Liver (tissue), 9 donors: ENCODE results near the gene ATG16L1. TPM values are rescaled to one million over a fixed set of nuclear protein-coding genes. Genes with fewer than 3 reads are reported as not detected.

Experiments
- DNase-seq: peaks from one replicate; pipeline ENCODE4 v3.0.0-alpha.2; 2017; ENCODE audit warnings: low spot score
- H3K27ac ChIP-seq, 2 donors: one replicate each; pipeline ENCODE4 v1.7.0; 2013; ENCODE audit warnings: inconsistent platforms in 2 of 2, low read length in 2 of 2, control low read depth in 1 of 2, low read depth in 1 of 2, mild to moderate bottlenecking in 1 of 2
- H3K27me3 ChIP-seq, 4 donors: one replicate each; pipeline versions ENCODE4 v1.6.1 to v1.7.0; 2013; ENCODE audit warnings: low read length in 3 of 4, inconsistent platforms in 1 of 4, mild to moderate bottlenecking in 1 of 4, moderate library complexity in 1 of 4; ENCODE audit not compliant: control insufficient read depth in 4 of 4, insufficient read depth in 4 of 4
- H3K36me3 ChIP-seq, 4 donors: one replicate each; pipeline versions ENCODE4 v1.6.1 to v1.7.0; 2013; ENCODE audit warnings: low read length in 3 of 4, mild to moderate bottlenecking in 3 of 4, low read depth in 1 of 4, moderate library complexity in 1 of 4; ENCODE audit not compliant: control insufficient read depth in 4 of 4, insufficient read depth in 3 of 4
- H3K4me1 ChIP-seq, 4 donors: one replicate each; pipeline versions ENCODE4 v1.6.1 to v1.7.0; 2013; ENCODE audit warnings: low read length in 3 of 4, mild to moderate bottlenecking in 3 of 4, moderate library complexity in 1 of 4; ENCODE audit not compliant: control insufficient read depth in 4 of 4, insufficient read depth in 4 of 4
- H3K4me3 ChIP-seq, 3 donors: one replicate each; pipeline versions ENCODE4 v1.6.1 to v1.7.0; 2013; ENCODE audit warnings: low read length in 3 of 3, control low read depth in 1 of 3, low read depth in 1 of 3, mild to moderate bottlenecking in 1 of 3
- H3K9ac ChIP-seq, 2 donors: one replicate each; pipeline ENCODE4 v1.7.0; 2013; ENCODE audit warnings: low read length in 2 of 2, mild to moderate bottlenecking in 2 of 2, moderate library complexity in 2 of 2, control low read depth in 1 of 2, low read depth in 1 of 2
- H3K9me3 ChIP-seq, 4 donors: one replicate each; pipeline versions ENCODE4 v1.6.1 to v1.7.0; 2013; ENCODE audit warnings: low read length in 3 of 4; ENCODE audit not compliant: control insufficient read depth in 4 of 4
- CTCF ChIP-seq: fragments of 150-350 bp; IDR thresholded peaks from 2 replicates; pipeline ENCODE4 v1.5.1; 2017; ENCODE audit warnings: improper control_type of control experiment, low read depth, low read length; ENCODE audit not compliant: missing input control
- EGR1 ChIP-seq, 2 donors: IDR thresholded peaks; 2 replicates each; pipeline ENCODE4 v1.6.1; 2016 to 2018; ENCODE audit warnings: antibody characterized with exemption in 2 of 2, low read depth in 2 of 2
- FOXA1 ChIP-seq: IDR thresholded peaks from 2 replicates; pipeline ENCODE4 v1.6.1; 2016; ENCODE audit warnings: antibody characterized with exemption
- GABPA ChIP-seq, 2 donors: IDR thresholded peaks in 1 of 2; conservative IDR thresholded peaks in 1 of 2; 2 replicates each; pipeline ENCODE4 v1.6.1; 2016; ENCODE audit warnings: antibody characterized with exemption in 2 of 2, mild to moderate bottlenecking in 1 of 2, moderate library complexity in 1 of 2
- HNF4A ChIP-seq, 2 donors: conservative IDR thresholded peaks; 2 replicates each; pipeline ENCODE4 v1.6.1; 2016; ENCODE audit warnings: antibody characterized with exemption in 2 of 2, mild to moderate bottlenecking in 2 of 2
- HNF4G ChIP-seq: IDR thresholded peaks from 2 replicates; pipeline ENCODE4 v1.6.1; 2016; ENCODE audit warnings: antibody characterized with exemption
- JUND ChIP-seq, 2 donors: IDR thresholded peaks; 2 replicates each; pipeline ENCODE4 v1.6.1; 2016; ENCODE audit warnings: antibody characterized with exemption in 2 of 2
- MAX ChIP-seq: IDR thresholded peaks from 2 replicates; pipeline ENCODE4 v1.6.1; 2016; ENCODE audit warnings: antibody characterized with exemption
- NR2F2 ChIP-seq: IDR thresholded peaks from 2 replicates; pipeline ENCODE4 v1.6.1; 2016; ENCODE audit warnings: antibody characterized with exemption
- RAD21 ChIP-seq, 2 donors: IDR thresholded peaks; 2 replicates each; pipeline ENCODE4 v1.6.1; 2016; ENCODE audit warnings: antibody characterized with exemption in 2 of 2, mild to moderate bottlenecking in 2 of 2
- REST ChIP-seq: IDR thresholded peaks from 2 replicates; pipeline ENCODE4 v1.6.1; 2016; ENCODE audit warnings: antibody characterized with exemption, mild to moderate bottlenecking
- RXRA ChIP-seq, 2 donors: IDR thresholded peaks; 2 replicates each; pipeline ENCODE4 v1.6.1; 2017 to 2018; ENCODE audit warnings: antibody characterized with exemption in 2 of 2, mild to moderate bottlenecking in 1 of 2
- SP1 ChIP-seq: IDR thresholded peaks from 2 replicates; pipeline ENCODE4 v1.6.1; 2018; ENCODE audit warnings: antibody characterized with exemption, mild to moderate bottlenecking
- TAF1 ChIP-seq: conservative IDR thresholded peaks from 2 replicates; pipeline ENCODE4 v1.6.1; 2016; ENCODE audit warnings: antibody characterized with exemption, mild to moderate bottlenecking
- YY1 ChIP-seq: IDR thresholded peaks from 2 replicates; pipeline ENCODE4 v1.6.1; 2016; ENCODE audit warnings: antibody characterized with exemption, mild to moderate bottlenecking
- ZBTB33 ChIP-seq: IDR thresholded peaks from 2 replicates; pipeline ENCODE4 v1.6.1; 2016; ENCODE audit warnings: antibody characterized with exemption
- WGBS: extraction: QIAGEN DNeasy Blood & Tissue Kit; methylation state at CpG from one replicate; pipeline ENCODE4 v1.1.7; 2013; 5-methylcytosine and 5-hydroxymethylcytosine counted together
- polyA plus RNA-seq, 2 donors: library from polyadenylated mRNA; stranded (reverse) in 1 of 2; unstranded in 1 of 2; fragments of 200-250 nt in 1 of 2; fragments of >200 nt in 1 of 2; fragmentation: Nextera tagmentation in 1 of 2; extraction: Ambion mirVana in 1 of 2; gene quantifications; one replicate each; pipeline versions ENCODE4 v1.2.1 to v1.2.3, GENCODE V29; 2013 to 2015
- total RNA-seq, 2 donors: library from RNA; depleted of rRNA; stranded (reverse); fragments of >200 nt; gene quantifications; one replicate each; pipeline ENCODE4 v1.2.3, GENCODE V29; 2014
- TF ChIP-seq, protein P1 (sequence below): IDR thresholded peaks from 2 replicates; pipeline ENCODE4 v1.6.1; 2016; ENCODE audit warnings: antibody characterized with exemption
- donor health status: healthy.
- donor health status: healthy.
- donor health status: healthy.
- donor health status: healthy.
- donor health status: healthy.

ATG16L1 gene
- total and polyA plus RNA-seq, 4 donors, result 6.4 to 22.8 (median 15.7) TPM

DNA sequence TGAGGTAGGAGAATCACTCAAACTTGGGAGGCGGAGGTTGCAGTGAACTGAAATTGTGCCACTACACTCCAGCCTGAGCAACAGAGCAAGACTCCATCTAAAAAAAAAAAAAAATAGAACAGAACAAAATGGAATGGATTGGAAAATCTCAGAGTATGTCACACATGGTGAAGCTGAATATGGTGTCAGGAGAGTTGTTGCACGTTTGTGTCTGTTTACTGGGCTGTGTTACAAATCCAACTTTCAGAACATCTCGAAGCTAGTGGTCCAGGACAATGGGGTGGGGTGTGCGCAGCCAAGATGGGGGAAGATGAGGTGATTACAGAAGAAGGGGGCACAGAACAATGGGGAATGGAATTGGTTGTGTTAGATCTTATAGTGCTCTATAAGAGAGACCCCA, 73.8 kb downstream of the ATG16L1 start:
- Histone ChIP-seq H3K4me3 (no peak overlapping the region), H3K9me3 (no peaks in the 10 kb centered on the region), H3K9ac (no peak overlapping the region), H3K36me3 (no peaks in the 10 kb centered on the region), H3K27ac (no peak overlapping the region), H3K27me3 (no peaks in the 10 kb centered on the region), H3K4me1 (no peaks in the 10 kb centered on the region)
- WGBS, result 86% methylated on average over 4 of the region's 4 CpGs
- DNase-seq, result no peak
- TF ChIP-seq MAX, result no peak
- TF ChIP-seq FOXA1, result no peak
- TF ChIP-seq TAF1, result no peak
- no peak for TF ChIP-seq NR2F2
- TF ChIP-seq GABPA (IDR thresholded peaks at IDR 0.05 in 1 of 2, conservative IDR thresholded peaks at IDR 0.05 in 1 of 2), result no peak
- TF ChIP-seq JUND (IDR thresholded peaks at IDR 0.05), result no peak
- TF ChIP-seq ZBTB33, result no peak
- no peak for TF ChIP-seq RAD21 (IDR thresholded peaks at IDR 0.05)
- TF ChIP-seq CTCF, result no peak
- no peak for TF ChIP-seq REST
- no peak for TF ChIP-seq YY1
- no peak for TF ChIP-seq EGR1 (IDR thresholded peaks at IDR 0.05; ENCODE audit: low read depth in 2 of 2)
- TF ChIP-seq SP1, result no peak
- TF ChIP-seq, protein P1, sequence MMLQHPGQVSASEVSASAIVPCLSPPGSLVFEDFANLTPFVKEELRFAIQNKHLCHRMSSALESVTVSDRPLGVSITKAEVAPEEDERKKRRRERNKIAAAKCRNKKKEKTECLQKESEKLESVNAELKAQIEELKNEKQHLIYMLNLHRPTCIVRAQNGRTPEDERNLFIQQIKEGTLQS, result no peak
- TF ChIP-seq RXRA (IDR thresholded peaks at IDR 0.05), result no peak

- Histone ChIP-seq H3K4me3 (no peak overlapping the region), H3K27me3 (no peaks in the 10 kb centered on the region), H3K9me3 (no peaks in the 10 kb centered on the region), H3K27ac (no peak overlapping the region), H3K4me1 (no peaks in the 10 kb centered on the region), H3K9ac (no peak overlapping the region), H3K36me3 (no peaks in the 10 kb centered on the region)
- 80% methylated on average over 10 of the region's 10 CpGs for WGBS
- DNase-seq, result no peak
- TF ChIP-seq EGR1 (IDR thresholded peaks at IDR 0.05; ENCODE audit: low read depth in 2 of 2) (no peak), RXRA (IDR thresholded peaks at IDR 0.05) (no peak), MAX (no peak), ZBTB33 (no peak), HNF4A (conservative IDR thresholded peaks at IDR 0.05) (no peak), REST (no peak), NR2F2 (no peak), HNF4G (no peak), SP1 (no peak)
Measured at GRCh38 chr2:233325814-233326213, 74.3 kb downstream of the ATG16L1 start.
